SK-N-MC (cell line): Measurements from ENCODE around the gene TCTN1.
"Not testable (repeated sequence)": the region's sequence is repeated elsewhere in the genome, so short reads cannot be mapped to it uniquely, and the experiment has no call there.

ENCODE experiments used
- EZH2 ChIP-seq: fragments of 200-600 bp; sonication (generic); IDR thresholded peaks from one replicate; pipeline ENCODE4 v1.6.1; 2017; ENCODE audit warnings: antibody characterized with exemption
- FOXP2 ChIP-seq: optimal IDR thresholded peaks from 2 replicates; pipeline ENCODE3; 2011; ENCODE audit warnings: mild to moderate bottlenecking, moderate library complexity; ENCODE audit not compliant: insufficient read depth; ENCODE audit errors: extremely low read length, control extremely low read depth
- POLR2AphosphoS5 ChIP-seq: IDR thresholded peaks from 2 replicates; pipeline ENCODE4 v1.6.1; 2012; ENCODE audit warnings: mild to moderate bottlenecking, low read depth, low read length, borderline replicate concordance

GRCh38 chr12:110587102-110587501 is 26.8 kb upstream of the TCTN1 start:
- TF ChIP-seq POLR2AphosphoS5, EZH2, FOXP2: not testable (repeated sequence)
